GM19463 (cell line): ENCODE results near the gene APOC4.
"Not testable (repeated sequence)": the region's sequence is repeated elsewhere in the genome, so short reads cannot be mapped to it uniquely, and the experiment has no call there.

Experiments
- ATAC-seq: cut with Tn5 transposase; IDR thresholded peaks from one replicate; pipeline ENCODE4 v1.9.1; 2021; ENCODE audit warnings: mild to moderate bottlenecking, moderate library complexity; ENCODE audit not compliant: unreplicated experiment

The APOC4 gene

GRCh38 chr19:44957526-44957925 is 15.5 kb downstream of the APOC4 start:
- no peak for ATAC-seq

- no peak for ATAC-seq
Observed at GRCh38 chr19:44958090-44958489, 16.1 kb downstream of the APOC4 start.

DNA sequence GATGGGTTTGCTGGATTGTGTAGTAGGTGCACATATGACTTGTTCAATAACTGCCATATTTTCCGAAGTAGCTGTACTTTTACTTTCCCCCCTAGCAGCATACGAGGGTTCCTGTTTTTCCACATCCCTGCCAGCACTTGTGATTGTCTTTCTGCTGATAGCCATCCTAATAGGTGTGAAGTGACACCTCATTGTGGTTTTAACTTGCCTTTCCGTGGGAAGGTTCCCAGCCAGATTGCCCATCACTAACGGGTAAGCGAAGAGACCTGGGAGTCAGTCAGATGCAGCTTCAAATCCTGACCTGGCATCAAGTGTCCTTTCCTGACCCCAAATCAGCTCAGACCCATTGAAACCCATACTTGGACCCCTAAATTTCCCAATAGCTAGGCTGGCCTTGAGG is 17.7 kb downstream of the APOC4 start:
- ATAC-seq, result no peak

- ATAC-seq, result no peak
Observed at GRCh38 chr19:44960906-44961728, 19.1 kb downstream of the APOC4 start.

DNA sequence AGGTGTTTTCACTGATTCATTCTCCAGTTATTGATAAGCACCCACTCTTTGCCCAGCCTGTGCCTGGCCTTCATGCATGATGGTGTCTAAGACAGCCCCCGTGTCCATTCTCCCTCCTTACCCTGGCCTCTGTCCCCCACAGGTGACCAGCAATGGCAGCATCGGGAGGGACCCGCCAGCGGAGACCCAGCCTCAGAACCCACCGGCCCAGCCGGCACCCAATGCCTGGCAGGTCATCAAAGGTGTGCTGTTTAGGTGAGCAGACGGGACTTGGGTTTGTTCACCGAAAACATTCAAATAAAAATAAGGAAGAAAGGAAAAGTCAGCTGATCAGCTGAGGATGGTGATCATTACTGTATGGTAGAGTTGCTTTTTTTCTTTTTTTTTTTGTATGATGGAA is 19.8 kb downstream of the APOC4 start:
- no peak for ATAC-seq

GRCh38 chr19:44968118-44968517 is 26.1 kb downstream of the APOC4 start:
- ATAC-seq, result no peak

DNA sequence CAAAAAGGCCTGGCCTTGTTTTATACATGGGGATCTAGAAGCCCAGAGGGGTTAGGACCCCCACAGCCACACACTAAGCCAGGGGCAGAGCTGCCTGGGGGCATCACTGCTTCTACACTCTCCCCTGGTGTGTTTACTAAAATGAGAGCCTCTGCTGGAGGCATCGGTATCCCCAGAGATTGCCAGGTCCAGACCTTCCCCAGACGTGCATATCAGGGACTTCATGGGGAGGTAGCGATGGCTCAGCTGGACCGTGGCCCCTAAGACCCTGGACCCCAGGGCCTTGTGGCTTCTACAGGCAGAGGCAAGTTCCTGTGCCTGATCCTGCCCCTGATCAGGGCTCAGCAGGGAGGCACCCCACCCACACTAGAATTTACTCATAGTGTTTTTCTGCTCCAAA is 26.6 kb downstream of the APOC4 start:
- no peak for ATAC-seq

- no peak for ATAC-seq
Observed at GRCh38 chr19:44969437-44969836, 27.4 kb downstream of the APOC4 start.

DNA sequence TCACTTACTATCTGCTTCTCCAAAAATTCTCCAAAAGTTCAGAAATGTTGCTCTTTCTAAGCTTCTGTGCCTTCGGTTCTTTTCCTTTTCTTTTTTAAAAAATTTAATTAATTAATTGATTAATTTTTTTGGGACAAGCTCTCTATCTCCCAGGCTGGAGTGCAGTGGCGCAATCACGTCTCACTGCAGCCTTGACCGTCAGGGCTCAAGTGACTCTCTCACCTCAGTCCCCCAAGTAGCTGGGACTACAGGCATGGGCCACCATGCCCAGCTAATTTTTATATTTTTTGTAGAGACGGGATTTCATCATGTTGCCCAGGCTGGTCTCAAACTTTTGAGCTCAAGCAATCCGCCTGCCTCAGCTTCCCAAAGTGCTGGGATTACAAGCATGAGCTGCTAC is 29.4 kb downstream of the APOC4 start:
- ATAC-seq, result not testable (repeated sequence)

DNA sequence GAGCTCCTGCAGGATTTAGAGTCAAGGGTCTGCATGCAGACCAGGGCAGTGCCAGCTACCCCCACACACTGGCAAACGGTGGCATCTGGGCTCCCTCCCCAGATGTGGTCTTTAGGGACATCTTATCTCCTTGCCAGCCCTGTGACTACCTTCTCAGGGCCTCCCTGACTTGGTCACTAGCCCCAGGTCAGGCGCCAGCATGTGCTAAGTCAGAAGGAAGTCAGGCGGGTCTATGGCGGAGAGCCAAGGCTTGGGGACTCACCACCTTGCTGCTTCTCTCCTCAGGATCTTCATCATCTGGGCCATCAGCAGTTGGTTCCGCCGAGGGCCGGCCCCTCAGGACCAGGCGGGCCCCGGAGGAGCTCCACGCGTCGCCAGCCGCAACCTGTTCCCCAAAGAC is 30.8 kb downstream of the APOC4 start:
- no peak for ATAC-seq

DNA sequence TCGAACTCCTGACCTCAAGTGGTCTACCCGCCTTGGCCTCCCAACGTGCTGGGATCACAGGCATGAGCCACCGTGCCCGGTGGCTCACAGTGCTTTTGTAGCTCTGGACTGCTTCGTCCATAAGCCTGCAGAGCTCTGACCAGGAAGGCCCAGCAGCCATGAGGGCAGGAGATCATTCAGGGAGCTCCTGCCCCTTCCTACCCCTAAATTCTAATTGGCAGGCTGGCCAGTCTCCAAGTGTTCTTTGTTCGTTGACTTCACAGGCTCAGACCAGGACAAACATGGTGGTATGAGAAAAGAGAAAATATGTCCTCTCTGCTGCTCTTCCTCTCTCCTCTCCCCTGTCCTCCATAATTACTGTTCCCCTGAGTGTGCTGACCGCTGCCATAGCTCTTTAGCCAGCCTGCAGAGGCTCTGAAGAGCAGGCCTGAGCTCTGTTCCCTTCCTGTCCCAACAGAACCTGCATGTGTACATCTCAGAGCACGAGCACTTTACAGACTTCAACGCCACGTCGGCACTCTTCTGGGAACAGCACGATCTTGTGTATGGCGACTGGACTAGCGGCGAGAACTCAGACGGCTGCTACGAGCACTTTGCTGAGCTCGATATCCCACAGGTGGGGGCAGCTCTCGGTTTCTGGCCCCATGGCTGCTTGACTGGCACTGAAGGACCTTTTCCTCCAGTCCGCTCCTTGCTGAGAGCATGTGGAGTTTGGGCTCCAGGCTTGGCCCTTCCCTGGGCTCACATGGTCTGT is 32.1 kb downstream of the APOC4 start:
- ATAC-seq, result no peak

GRCh38 chr19:44974857-44975256 is 32.8 kb downstream of the APOC4 start:
- no peak for ATAC-seq

GRCh38 chr19:44975444-44975843 is 33.4 kb downstream of the APOC4 start:
- ATAC-seq, result no peak

DNA sequence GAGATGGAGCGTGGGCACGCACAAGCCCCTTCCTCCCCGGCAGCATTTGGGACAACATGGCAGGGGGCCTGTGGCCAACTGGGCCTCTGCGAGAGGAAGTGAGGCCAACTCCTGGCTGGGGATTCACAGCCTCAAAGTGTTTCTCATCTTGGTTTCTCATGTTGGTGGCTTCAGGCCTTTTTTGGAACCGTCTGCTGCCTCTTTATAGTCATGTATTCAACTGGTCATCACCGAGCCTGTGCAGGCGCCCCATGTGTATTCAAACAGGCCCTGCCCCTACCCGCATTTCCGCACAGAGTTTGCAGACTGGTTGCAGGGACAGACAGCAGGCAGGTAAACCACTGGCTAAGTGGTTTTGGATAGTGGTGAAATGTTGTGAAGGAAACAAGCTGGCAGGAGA is 42.0 kb downstream of the APOC4 start:
- ATAC-seq, result no peak

DNA sequence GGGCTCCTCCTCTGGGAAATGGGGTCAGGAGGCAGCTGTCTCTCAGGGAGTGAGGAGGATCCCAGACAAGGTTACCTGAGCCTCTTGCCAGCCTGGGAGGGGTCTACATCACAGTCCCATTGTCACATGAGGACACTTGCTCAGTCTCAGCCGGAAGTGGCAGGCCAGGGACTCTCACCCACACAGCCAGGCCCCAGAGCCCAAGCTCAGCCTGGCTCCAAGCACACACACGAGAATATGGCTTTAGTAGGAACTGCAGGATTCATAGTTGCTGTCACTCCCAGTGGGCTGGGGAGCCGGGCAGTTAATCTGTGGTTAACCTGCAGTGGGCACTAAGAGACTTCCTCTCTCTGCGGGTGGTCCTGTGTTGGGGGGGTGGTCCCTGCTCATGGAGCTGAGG is 43.4 kb downstream of the APOC4 start:
- ATAC-seq, result no peak

- ATAC-seq, result no peak
Observed at GRCh38 chr19:44986389-44986788, 44.4 kb downstream of the APOC4 start.

DNA sequence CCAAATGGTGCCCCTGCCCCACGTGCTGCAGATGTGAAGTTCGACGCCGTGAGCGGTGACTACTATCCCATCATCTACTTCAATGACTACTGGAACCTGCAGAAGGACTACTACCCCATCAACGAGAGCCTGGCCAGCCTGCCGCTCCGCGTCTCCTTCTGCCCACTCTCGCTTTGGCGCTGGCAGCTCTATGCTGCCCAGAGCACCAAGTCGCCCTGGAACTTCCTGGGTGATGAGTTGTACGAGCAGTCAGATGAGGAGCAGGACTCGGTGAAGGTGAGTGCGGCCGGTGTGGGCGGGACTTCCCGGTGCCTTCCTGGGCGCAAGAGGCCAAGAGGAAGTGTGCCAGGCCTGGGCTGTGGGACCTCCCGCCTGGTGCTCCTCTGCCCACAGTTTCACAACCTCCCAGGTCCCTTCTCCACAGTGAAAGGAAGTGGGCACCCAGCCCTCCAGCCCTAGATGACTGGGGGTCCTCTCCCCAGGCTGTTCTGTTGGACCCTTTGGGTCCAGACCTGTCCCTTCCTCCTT is 45.2 kb downstream of the APOC4 start:
- no peak for ATAC-seq

DNA sequence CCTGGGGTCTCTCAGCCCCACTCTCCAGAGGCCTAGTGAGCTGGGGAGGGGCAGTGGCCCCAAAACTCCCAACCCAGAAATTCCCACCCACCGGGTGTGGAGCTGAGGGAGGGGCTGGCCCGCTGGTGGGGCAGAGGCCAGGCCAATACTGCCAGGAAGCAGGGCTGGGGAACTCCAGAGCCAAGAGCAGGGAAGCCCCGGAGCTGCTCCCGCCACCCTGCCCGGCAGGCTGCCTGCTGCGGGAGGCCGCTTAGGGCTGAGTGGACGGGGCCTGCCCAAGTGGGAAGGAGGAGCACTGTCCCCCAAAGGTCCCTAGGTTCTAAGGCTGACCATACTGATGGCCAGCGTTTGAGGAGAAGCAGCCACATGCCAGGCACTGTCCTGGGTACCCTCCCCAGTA is 46.2 kb downstream of the APOC4 start:
- ATAC-seq, result no peak

GRCh38 chr19:44988896-44989556 is 47.0 kb downstream of the APOC4 start:
- ATAC-seq, result no peak

- ATAC-seq, result no peak
Observed at GRCh38 chr19:44990459-44990858, 48.4 kb downstream of the APOC4 start.

- no peak for ATAC-seq
Observed at GRCh38 chr19:44990966-44991365, 48.9 kb downstream of the APOC4 start.
